ENCODE measurements around the gene MEMO1.
"Not testable (repeated sequence)": the region's sequence is repeated elsewhere in the genome, so short reads cannot be mapped to it uniquely, and the experiment has no call there.

Gene MEMO1

DNA sequence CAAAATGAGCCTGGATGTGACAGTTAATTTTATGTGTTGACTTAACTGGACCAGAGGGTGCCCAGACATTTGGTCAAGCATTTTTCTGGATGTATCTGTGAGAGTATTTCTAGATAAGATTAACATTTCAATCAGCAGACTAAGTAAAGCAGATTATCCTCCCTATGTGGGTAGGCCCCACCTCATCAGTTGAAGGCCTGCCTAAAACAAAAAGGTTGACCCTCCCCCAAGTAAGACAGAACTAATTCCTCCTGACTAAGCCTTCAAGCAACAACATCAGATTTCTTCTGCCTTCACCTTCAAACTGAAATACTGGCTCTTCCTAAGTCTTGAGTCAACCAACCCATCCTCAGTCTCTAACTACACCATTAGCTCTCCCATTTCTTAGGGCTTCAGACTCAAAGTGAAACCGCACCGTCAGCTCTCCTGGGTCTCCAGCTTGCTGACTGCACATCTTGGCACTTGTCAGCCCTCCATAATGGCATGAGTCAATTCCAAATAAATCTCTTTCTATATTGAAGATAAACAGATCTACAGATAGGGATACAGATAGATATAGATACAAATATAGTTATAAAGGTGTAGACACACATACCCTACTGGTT is 47.9 kb downstream of the MEMO1 start:
- intact Hi-C loops (cut with DNase I; ENCODE audit: low total_unique reads), result no loop called here
- TF ChIP-seq, protein P1, sequence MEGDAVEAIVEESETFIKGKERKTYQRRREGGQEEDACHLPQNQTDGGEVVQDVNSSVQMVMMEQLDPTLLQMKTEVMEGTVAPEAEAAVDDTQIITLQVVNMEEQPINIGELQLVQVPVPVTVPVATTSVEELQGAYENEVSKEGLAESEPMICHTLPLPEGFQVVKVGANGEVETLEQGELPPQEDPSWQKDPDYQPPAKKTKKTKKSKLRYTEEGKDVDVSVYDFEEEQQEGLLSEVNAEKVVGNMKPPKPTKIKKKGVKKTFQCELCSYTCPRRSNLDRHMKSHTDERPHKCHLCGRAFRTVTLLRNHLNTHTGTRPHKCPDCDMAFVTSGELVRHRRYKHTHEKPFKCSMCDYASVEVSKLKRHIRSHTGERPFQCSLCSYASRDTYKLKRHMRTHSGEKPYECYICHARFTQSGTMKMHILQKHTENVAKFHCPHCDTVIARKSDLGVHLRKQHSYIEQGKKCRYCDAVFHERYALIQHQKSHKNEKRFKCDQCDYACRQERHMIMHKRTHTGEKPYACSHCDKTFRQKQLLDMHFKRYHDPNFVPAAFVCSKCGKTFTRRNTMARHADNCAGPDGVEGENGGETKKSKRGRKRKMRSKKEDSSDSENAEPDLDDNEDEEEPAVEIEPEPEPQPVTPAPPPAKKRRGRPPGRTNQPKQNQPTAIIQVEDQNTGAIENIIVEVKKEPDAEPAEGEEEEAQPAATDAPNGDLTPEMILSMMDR (IDR thresholded peaks at IDR 0.05), result no peak
- Histone ChIP-seq H3K27me3 (no peaks in the 10 kb centered on the region), H3K9me3 (no peaks in the 10 kb centered on the region), H3K36me3 (no peaks in the 10 kb centered on the region), H3K4me1 (peaks cover 0 to 13% (median 0%) of the 10 kb centered on the region in 4 donors), H3K27ac (no peak overlapping the region), H3K4me3 (no peak overlapping the region)
- no peak for DNase-seq

DNA sequence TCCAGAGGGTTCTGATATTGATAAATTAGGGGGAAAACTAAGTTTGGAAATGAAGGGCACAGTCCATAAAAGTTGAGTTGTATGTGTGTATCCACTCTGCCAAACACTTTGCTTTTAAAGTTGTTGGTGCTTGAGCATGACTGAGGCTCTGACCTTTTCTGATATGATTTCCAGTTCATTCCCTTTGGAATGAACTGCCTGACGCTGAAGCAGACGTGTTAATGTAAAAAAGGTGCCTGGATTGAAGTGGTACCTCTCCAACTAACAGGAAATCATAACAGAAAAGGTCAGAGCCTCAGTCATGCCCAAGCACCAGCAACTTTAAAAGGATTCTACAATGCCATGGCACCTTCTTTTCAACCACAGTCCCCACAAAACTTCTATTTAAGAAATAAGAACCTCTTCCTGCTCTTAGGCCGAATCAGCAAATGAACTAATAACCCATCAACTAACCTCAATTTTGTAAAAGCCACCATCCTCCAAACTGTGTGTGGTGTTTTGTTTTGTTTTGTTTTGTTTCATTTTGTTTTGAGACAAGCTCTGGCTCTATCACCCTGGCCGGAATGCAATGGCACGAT is 52.6 kb downstream of the MEMO1 start:
- H3K27ac ChIP-seq, result no peak overlapping the region

DNA sequence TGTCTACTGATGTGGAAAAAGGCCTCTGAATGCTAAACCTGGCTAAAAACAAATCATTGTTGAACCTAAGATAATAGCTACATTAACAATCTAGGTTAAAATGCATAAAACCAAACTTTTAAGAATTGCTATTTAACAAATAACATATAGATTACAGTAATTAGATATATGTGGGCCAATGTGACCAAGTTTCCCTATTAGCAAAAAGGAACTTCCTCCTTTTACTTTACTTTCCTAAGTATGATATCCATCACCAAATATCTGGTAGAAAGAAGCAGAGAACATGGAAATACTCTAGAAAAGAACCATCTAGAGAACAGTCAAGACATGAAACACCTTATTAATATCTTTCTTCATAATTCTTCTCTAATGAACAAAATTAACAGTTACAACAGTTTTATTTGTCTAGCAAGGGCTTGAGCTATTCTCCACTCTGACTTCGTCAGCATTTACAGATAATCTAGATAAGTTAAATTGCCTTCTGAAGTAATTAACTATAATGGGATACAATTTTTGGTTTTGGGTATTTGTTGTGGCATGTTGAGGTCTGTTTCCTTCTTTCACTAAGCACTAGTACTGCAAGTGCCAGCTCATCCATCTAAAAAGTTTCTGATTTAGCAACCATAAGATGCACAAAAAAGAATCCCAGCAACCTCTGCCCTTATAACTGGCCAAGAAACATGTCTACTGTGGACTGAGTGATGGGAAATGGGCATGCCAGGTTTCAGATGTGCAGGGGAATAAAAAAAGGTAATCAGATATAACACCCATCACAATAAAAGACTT is 53.3 kb downstream of the MEMO1 start:
- no peak for DNase-seq
- Histone ChIP-seq H3K9me3 (no peaks in the 10 kb centered on the region), H3K27ac (no peak overlapping the region), H3K36me3 (no peaks in the 10 kb centered on the region), H3K27me3 (no peaks in the 10 kb centered on the region), H3K4me3 (no peak overlapping the region), H3K4me1 (peaks cover 0 to 13% (median 0%) of the 10 kb centered on the region in 4 donors)
- TF ChIP-seq, protein P1 (IDR thresholded peaks at IDR 0.05), result no peak
- intact Hi-C loops (cut with DNase I; ENCODE audit: low total_unique reads), result no loop called here

More for the DNA sequence above, 52.6 kb downstream of the MEMO1 start:
- peaks cover 0 to 13% (median 0%) of the 10 kb centered on the region in 4 donors for H3K4me1 ChIP-seq
- no peaks in the 10 kb centered on the region for H3K36me3 ChIP-seq
- H3K27me3 ChIP-seq, result no peaks in the 10 kb centered on the region
- no peaks in the 10 kb centered on the region for H3K9me3 ChIP-seq
- intact Hi-C loops (cut with DNase I; ENCODE audit: low total_unique reads), result no loop called here
- H3K4me3 ChIP-seq, result no peak overlapping the region
- TF ChIP-seq, protein P1 (IDR thresholded peaks at IDR 0.05), result no peak
- DNase-seq, result no peak

DNA sequence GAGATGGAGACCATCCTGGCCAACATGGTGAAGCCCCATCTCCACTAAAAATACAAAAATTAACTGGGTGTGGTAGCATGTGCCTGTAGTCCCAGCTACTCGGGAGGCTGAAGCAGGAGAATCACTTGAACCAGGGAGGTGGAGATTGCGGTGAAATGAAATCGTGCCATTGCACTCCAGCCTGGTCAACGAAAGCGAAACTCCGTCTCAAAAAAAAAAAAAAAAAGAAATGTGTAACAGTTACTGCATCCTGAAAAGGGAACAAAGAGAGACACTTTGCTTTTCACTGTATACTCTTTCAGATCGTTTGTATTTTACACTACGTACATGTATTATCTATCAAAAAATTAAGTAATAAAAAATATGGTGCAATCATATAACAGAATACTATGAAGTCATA is 53.9 kb downstream of the MEMO1 start:
- H3K4me3 ChIP-seq; intact Hi-C loops (cut with DNase I; ENCODE audit: low total_unique reads); H3K27ac ChIP-seq; H3K9me3 ChIP-seq; H3K36me3 ChIP-seq; H3K27me3 ChIP-seq; DNase-seq: not testable (repeated sequence)
- H3K4me1 ChIP-seq, result peaks cover 0 to 11% (median 0%) of the 10 kb centered on the region in 4 donors

DNA sequence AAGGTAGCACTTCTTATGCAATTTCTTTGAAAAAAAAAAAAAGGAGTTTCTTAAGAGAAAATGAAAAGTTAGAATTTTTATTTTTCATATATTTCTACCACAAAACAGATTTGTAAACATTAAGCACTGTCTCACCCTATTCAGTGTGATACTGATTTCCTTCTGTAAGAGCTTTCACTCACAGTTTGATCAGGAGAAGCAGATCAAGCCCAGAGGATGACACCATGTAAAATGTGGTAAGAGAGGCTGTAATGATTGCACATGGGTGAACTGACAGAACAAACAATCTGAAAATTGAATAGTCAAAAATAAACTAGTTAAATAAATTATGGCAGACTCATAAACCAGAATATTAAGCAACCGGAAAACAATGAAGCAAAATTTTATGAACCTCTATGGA is 54.5 kb downstream of the MEMO1 start:
- H3K36me3 ChIP-seq, result no peaks in the 10 kb centered on the region
- no peaks in the 10 kb centered on the region for H3K9me3 ChIP-seq
- H3K27ac ChIP-seq, result no peak overlapping the region
- intact Hi-C loops (cut with DNase I; ENCODE audit: low total_unique reads), result no loop called here
- TF ChIP-seq, protein P1 (IDR thresholded peaks at IDR 0.05), result no peak
- peaks cover 0 to 5% (median 0%) of the 10 kb centered on the region in 4 donors for H3K4me1 ChIP-seq
- no peaks in the 10 kb centered on the region for H3K27me3 ChIP-seq
- no peak overlapping the region for H3K4me3 ChIP-seq
- DNase-seq, result no peak

DNA sequence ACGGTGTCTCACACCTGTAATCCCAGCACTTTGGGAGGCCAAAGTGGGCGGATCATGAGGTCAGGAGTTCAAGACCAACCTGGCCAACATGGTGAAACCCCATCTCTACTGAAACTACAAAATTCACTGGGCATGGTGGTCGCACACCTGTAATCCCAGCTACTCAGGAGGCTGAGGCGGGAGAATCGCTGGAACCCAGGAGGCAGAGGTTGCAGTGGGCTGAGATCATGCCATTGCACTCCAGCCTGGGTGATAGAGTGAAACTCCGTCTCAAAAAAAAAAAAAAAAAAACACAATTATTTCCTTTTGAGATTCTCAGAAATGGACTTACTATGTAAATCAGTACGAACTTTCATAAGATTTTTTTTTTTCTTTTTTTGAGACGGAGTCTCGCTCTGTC is 57.7 kb downstream of the MEMO1 start:
- H3K27ac ChIP-seq; DNase-seq; H3K4me3 ChIP-seq; intact Hi-C loops (cut with DNase I; ENCODE audit: low total_unique reads); H3K4me1 ChIP-seq; H3K36me3 ChIP-seq; H3K9me3 ChIP-seq; H3K27me3 ChIP-seq: not testable (repeated sequence)

All from tibial artery (tissue), 4 donors.